ENCODE results near the gene CCDC142. TPM values are rescaled to one million over a fixed set of nuclear protein-coding genes. Genes with fewer than 3 reads are reported as not detected.

Gene CCDC142
- total and polyA plus RNA-seq, 9 of the 15 experiments (the other 6 are each of a cell fraction or from before 2014, with no cell fraction given) = 0.55 to 11.7 (median 7.2) TPM

GRCh38 chr2:74507926-74508520, 25.2 kb upstream of the CCDC142 start (continued):
- TF ChIP-seq, protein P1, sequence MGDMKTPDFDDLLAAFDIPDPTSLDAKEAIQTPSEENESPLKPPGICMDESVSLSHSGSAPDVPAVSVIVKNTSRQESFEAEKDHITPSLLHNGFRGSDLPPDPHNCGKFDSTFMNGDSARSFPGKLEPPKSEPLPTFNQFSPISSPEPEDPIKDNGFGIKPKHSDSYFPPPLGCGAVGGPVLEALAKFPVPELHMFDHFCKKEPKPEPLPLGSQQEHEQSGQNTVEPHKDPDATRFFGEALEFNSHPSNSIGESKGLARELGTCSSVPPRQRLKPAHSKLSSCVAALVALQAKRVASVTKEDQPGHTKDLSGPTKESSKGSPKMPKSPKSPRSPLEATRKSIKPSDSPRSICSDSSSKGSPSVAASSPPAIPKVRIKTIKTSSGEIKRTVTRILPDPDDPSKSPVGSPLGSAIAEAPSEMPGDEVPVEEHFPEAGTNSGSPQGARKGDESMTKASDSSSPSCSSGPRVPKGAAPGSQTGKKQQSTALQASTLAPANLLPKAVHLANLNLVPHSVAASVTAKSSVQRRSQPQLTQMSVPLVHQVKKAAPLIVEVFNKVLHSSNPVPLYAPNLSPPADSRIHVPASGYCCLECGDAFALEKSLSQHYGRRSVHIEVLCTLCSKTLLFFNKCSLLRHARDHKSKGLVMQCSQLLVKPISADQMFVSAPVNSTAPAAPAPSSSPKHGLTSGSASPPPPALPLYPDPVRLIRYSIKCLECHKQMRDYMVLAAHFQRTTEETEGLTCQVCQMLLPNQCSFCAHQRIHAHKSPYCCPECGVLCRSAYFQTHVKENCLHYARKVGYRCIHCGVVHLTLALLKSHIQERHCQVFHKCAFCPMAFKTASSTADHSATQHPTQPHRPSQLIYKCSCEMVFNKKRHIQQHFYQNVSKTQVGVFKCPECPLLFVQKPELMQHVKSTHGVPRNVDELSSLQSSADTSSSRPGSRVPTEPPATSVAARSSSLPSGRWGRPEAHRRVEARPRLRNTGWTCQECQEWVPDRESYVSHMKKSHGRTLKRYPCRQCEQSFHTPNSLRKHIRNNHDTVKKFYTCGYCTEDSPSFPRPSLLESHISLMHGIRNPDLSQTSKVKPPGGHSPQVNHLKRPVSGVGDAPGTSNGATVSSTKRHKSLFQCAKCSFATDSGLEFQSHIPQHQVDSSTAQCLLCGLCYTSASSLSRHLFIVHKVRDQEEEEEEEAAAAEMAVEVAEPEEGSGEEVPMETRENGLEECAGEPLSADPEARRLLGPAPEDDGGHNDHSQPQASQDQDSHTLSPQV (IDR thresholded peaks at IDR 0.05) = peak; percentile 57
- TF ChIP-seq MTA1 (IDR thresholded peaks at IDR 0.05; ENCODE audit: borderline replicate concordance) = 0 out of 2 replicates have a peak, but pooled peaks have one; percentile 23
- no peak for TF ChIP-seq ATF3 (IDR thresholded peaks at IDR 0.05)
- peak; percentile 71; the same call in 1 of the 2 replicates for TF ChIP-seq ATF3 (CRISPR knock-in tag; conservative IDR thresholded peaks at IDR 0.05)
- TF ChIP-seq ZEB2 (IDR thresholded peaks at IDR 0.05) = no peak
- TF ChIP-seq ZNF740 (CRISPR knock-in tag; IDR thresholded peaks at IDR 0.05) = peak; percentile 58; the same call in 1 of the 2 replicates
- TF ChIP-seq ZNF740 (tag; IDR thresholded peaks at IDR 0.05) = peak in 1 of 2 experiments; percentile 94; a peak in 2 of 4 replicates
- TF ChIP-seq, protein P2, sequence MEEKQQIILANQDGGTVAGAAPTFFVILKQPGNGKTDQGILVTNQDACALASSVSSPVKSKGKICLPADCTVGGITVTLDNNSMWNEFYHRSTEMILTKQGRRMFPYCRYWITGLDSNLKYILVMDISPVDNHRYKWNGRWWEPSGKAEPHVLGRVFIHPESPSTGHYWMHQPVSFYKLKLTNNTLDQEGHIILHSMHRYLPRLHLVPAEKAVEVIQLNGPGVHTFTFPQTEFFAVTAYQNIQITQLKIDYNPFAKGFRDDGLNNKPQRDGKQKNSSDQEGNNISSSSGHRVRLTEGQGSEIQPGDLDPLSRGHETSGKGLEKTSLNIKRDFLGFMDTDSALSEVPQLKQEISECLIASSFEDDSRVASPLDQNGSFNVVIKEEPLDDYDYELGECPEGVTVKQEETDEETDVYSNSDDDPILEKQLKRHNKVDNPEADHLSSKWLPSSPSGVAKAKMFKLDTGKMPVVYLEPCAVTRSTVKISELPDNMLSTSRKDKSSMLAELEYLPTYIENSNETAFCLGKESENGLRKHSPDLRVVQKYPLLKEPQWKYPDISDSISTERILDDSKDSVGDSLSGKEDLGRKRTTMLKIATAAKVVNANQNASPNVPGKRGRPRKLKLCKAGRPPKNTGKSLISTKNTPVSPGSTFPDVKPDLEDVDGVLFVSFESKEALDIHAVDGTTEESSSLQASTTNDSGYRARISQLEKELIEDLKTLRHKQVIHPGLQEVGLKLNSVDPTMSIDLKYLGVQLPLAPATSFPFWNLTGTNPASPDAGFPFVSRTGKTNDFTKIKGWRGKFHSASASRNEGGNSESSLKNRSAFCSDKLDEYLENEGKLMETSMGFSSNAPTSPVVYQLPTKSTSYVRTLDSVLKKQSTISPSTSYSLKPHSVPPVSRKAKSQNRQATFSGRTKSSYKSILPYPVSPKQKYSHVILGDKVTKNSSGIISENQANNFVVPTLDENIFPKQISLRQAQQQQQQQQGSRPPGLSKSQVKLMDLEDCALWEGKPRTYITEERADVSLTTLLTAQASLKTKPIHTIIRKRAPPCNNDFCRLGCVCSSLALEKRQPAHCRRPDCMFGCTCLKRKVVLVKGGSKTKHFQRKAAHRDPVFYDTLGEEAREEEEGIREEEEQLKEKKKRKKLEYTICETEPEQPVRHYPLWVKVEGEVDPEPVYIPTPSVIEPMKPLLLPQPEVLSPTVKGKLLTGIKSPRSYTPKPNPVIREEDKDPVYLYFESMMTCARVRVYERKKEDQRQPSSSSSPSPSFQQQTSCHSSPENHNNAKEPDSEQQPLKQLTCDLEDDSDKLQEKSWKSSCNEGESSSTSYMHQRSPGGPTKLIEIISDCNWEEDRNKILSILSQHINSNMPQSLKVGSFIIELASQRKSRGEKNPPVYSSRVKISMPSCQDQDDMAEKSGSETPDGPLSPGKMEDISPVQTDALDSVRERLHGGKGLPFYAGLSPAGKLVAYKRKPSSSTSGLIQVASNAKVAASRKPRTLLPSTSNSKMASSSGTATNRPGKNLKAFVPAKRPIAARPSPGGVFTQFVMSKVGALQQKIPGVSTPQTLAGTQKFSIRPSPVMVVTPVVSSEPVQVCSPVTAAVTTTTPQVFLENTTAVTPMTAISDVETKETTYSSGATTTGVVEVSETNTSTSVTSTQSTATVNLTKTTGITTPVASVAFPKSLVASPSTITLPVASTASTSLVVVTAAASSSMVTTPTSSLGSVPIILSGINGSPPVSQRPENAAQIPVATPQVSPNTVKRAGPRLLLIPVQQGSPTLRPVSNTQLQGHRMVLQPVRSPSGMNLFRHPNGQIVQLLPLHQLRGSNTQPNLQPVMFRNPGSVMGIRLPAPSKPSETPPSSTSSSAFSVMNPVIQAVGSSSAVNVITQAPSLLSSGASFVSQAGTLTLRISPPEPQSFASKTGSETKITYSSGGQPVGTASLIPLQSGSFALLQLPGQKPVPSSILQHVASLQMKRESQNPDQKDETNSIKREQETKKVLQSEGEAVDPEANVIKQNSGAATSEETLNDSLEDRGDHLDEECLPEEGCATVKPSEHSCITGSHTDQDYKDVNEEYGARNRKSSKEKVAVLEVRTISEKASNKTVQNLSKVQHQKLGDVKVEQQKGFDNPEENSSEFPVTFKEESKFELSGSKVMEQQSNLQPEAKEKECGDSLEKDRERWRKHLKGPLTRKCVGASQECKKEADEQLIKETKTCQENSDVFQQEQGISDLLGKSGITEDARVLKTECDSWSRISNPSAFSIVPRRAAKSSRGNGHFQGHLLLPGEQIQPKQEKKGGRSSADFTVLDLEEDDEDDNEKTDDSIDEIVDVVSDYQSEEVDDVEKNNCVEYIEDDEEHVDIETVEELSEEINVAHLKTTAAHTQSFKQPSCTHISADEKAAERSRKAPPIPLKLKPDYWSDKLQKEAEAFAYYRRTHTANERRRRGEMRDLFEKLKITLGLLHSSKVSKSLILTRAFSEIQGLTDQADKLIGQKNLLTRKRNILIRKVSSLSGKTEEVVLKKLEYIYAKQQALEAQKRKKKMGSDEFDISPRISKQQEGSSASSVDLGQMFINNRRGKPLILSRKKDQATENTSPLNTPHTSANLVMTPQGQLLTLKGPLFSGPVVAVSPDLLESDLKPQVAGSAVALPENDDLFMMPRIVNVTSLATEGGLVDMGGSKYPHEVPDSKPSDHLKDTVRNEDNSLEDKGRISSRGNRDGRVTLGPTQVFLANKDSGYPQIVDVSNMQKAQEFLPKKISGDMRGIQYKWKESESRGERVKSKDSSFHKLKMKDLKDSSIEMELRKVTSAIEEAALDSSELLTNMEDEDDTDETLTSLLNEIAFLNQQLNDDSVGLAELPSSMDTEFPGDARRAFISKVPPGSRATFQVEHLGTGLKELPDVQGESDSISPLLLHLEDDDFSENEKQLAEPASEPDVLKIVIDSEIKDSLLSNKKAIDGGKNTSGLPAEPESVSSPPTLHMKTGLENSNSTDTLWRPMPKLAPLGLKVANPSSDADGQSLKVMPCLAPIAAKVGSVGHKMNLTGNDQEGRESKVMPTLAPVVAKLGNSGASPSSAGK (IDR thresholded peaks at IDR 0.05) = 0 out of 2 replicates have a peak, but pooled peaks have one; percentile 31
- no peak for TF ChIP-seq MEF2A (IDR thresholded peaks at IDR 0.05; ENCODE audit: control insufficient read depth, low read depth, low read length)

Data from K562 (cell line).